AG09319 (cell line): ENCODE measurements around the gene TMIGD3.

Experiments used
- DNase-seq: peaks from one replicate; pipeline ENCODE4 v3.0.0-alpha.2; 2010; ENCODE audit warnings: low read depth; ENCODE audit errors: extremely low read depth
- CTCF ChIP-seq: IDR thresholded peaks from 2 replicates; pipeline ENCODE4 v1.5.1; 2011; ENCODE audit warnings: low read depth, mild to moderate bottlenecking, inconsistent platforms, low read length, moderate library complexity

TMIGD3 gene

GRCh38 chr1:111474521-111474920, 28.9 kb downstream of the TMIGD3 start:
- no peak for TF ChIP-seq CTCF

GRCh38 chr1:111474106-111474505, 29.3 kb downstream of the TMIGD3 start:
- no peak for DNase-seq
- no peak for TF ChIP-seq CTCF

More at GRCh38 chr1:111474521-111474920, 28.9 kb downstream of the TMIGD3 start:
- no peak for DNase-seq

- TF ChIP-seq CTCF: no peak
- DNase-seq: no peak
Observed at GRCh38 chr1:111471538-111471937, 31.9 kb downstream of the TMIGD3 start.

GRCh38 chr1:111471012-111471411, 32.4 kb downstream of the TMIGD3 start:
- TF ChIP-seq CTCF: no peak
- no peak for DNase-seq

GRCh38 chr1:111470596-111470995, 32.8 kb downstream of the TMIGD3 start:
- DNase-seq: no peak
- no peak for TF ChIP-seq CTCF

GRCh38 chr1:111469539-111469938, 33.9 kb downstream of the TMIGD3 start:
- no peak for DNase-seq

GRCh38 chr1:111468717-111469100, 34.7 kb downstream of the TMIGD3 start:
- no peak for TF ChIP-seq CTCF
- no peak for DNase-seq

More at GRCh38 chr1:111469539-111469938, 33.9 kb downstream of the TMIGD3 start:
- TF ChIP-seq CTCF: no peak
